Gastroesophageal sphincter (tissue), 4 donors: ENCODE results near the gene CCDC124. TPM values are rescaled to one million over a fixed set of nuclear protein-coding genes. Genes with fewer than 3 reads are reported as not detected.

Experiments
- ATAC-seq: fragments of 150-250 bp; one replicate; pipeline ENCODE4 v1.9.1; 2016; ENCODE audit warnings: mild to moderate bottlenecking, moderate library complexity
- H3K27ac ChIP-seq, 4 donors: fragments of 200-600 bp; sonication (generic) in 3 of 4; 1 replicate in 3 of 4; 2 replicates in 1 of 4; pipeline ENCODE4 v1.5.1; 2016 to 2019
- H3K27me3 ChIP-seq: fragments of 200-600 bp; sonication (generic); one replicate; pipeline ENCODE4 v1.5.1; 2019
- H3K36me3 ChIP-seq, 2 donors: fragments of 200-600 bp; sonication (generic); one replicate each; pipeline ENCODE4 v1.5.1; 2019; ENCODE audit warnings: control low read depth in 1 of 2
- H3K4me1 ChIP-seq, 3 donors: fragments of 200-600 bp; sonication (generic); 1 replicate in 2 of 3; 2 replicates in 1 of 3; pipeline ENCODE4 v1.5.1; 2016 to 2019; ENCODE audit warnings: control low read depth in 2 of 3
- H3K4me3 ChIP-seq, 2 donors: fragments of 200-600 bp; sonication (generic); one replicate each; pipeline ENCODE4 v1.5.1; 2019; ENCODE audit warnings: mild to moderate bottlenecking in 1 of 2, moderate library complexity in 1 of 2
- H3K9me3 ChIP-seq, 3 donors: fragments of 200-600 bp; sonication (generic); one replicate each; pipeline ENCODE4 v1.5.1; 2017 to 2019; ENCODE audit warnings: control low read depth in 2 of 3
- CTCF ChIP-seq, 4 experiments: fragments of 200-600 bp in 2 of 4; fragments of 450-650 bp in 2 of 4; sonication (generic) in 1 of 4; IDR thresholded peaks; one replicate each; pipeline ENCODE4 v1.5.1; 2017 to 2019; ENCODE audit warnings: antibody characterized with exemption in 4 of 4, mild to moderate bottlenecking in 2 of 4, moderate library complexity in 2 of 4
- EP300 ChIP-seq: sonication (generic); formaldehyde crosslinking; IDR thresholded peaks from one replicate; pipeline ENCODE4 v1.6.1; 2017; ENCODE audit warnings: antibody characterized with exemption, mild to moderate bottlenecking
- POLR2A ChIP-seq, 2 donors: fragments of 450-650 bp; IDR thresholded peaks; one replicate each; pipeline ENCODE4 v1.6.1; 2017; ENCODE audit warnings: antibody characterized with exemption in 2 of 2, mild to moderate bottlenecking in 2 of 2, moderate library complexity in 1 of 2
- POLR2AphosphoS5 ChIP-seq: sonication (generic); formaldehyde crosslinking; IDR thresholded peaks from one replicate; pipeline ENCODE4 v1.6.1; 2017; ENCODE audit warnings: antibody characterized with exemption
- WGBS, 2 donors: methylation state at CpG; one replicate each; pipeline ENCODE4 v1.1.5; 2018; ENCODE audit warnings: low coverage in 1 of 2; 5-methylcytosine and 5-hydroxymethylcytosine counted together
- total RNA-seq, 4 donors: library from RNA; depleted of rRNA; stranded (reverse); fragments of >200 nt; gene quantifications; one replicate each; pipeline ENCODE4 v1.1.0, GENCODE V29; 2016

Gene CCDC124
- total RNA-seq, 4 donors from 2014 or later: 48.1 to 75.9 (median 56.6) TPM

GRCh38 chr19:17893766-17894165, 39.0 kb upstream of the CCDC124 start:
- WGBS, 2 donors: 81 to 83% methylated on average over 3 to 5 of the region's 9 CpGs
- Histone ChIP-seq H3K9me3 (no peaks in the 10 kb centered on the region), H3K4me3 (no peak overlapping the region), H3K4me1 (no peaks in the 10 kb centered on the region), H3K27ac (no peak overlapping the region), H3K27me3 (peaks cover 96% of the 10 kb centered on the region), H3K36me3 (no peaks in the 10 kb centered on the region)
- ATAC-seq: no peak
- no peak for TF ChIP-seq EP300
- no peak for TF ChIP-seq CTCF (IDR thresholded peaks at IDR 0.05)
- no peak for TF ChIP-seq POLR2AphosphoS5
- TF ChIP-seq POLR2A (IDR thresholded peaks at IDR 0.05): no peak

GRCh38 chr19:17902701-17903100, 30.1 kb upstream of the CCDC124 start:
- Histone ChIP-seq H3K9me3 (peaks cover 0 to 5% (median 0%) of the 10 kb centered on the region in 3 donors), H3K36me3 (no peaks in the 10 kb centered on the region), H3K4me3 (no peak overlapping the region), H3K27me3 (peaks cover 61% of the 10 kb centered on the region), H3K27ac (no peak overlapping the region), H3K4me1 (no peaks in the 10 kb centered on the region)
- no peak for TF ChIP-seq POLR2AphosphoS5
- TF ChIP-seq CTCF (IDR thresholded peaks at IDR 0.05): no peak
- TF ChIP-seq POLR2A (IDR thresholded peaks at IDR 0.05): no peak
- TF ChIP-seq EP300: no peak
- ATAC-seq: no peak
- 51 to 65% methylated on average over 3 of the region's 6 CpGs for WGBS, 2 donors

GRCh38 chr19:17908244-17908643, 24.6 kb upstream of the CCDC124 start:
- Histone ChIP-seq H3K27ac (no peak overlapping the region), H3K9me3 (peaks cover 0 to 31% (median 0%) of the 10 kb centered on the region in 3 donors), H3K36me3 (no peaks in the 10 kb centered on the region), H3K4me1 (no peaks in the 10 kb centered on the region), H3K4me3 (no peak overlapping the region), H3K27me3 (peaks cover 65% of the 10 kb centered on the region)
- WGBS, 2 donors: 97% methylated on average over 3 of the region's 3 CpGs; no CpG with 5 or more reads in 1 of the 2 donors
- TF ChIP-seq CTCF (IDR thresholded peaks at IDR 0.05): no peak
- no peak for ATAC-seq

GRCh38 chr19:17909003-17909732, 23.6 kb upstream of the CCDC124 start:
- no peak for TF ChIP-seq CTCF (IDR thresholded peaks at IDR 0.05)
- TF ChIP-seq POLR2A (IDR thresholded peaks at IDR 0.05): no peak
- TF ChIP-seq EP300: no peak
- no peak for TF ChIP-seq POLR2AphosphoS5
- H3K27ac ChIP-seq: no peak overlapping the region
- H3K9me3 ChIP-seq: peaks cover 0 to 40% (median 0%) of the 10 kb centered on the region in 3 donors
- 52 to 56% methylated on average over 2 to 5 of the region's 7 CpGs for WGBS, 2 donors
- peaks cover 66% of the 10 kb centered on the region for H3K27me3 ChIP-seq
- H3K36me3 ChIP-seq: no peaks in the 10 kb centered on the region
- H3K4me1 ChIP-seq: no peaks in the 10 kb centered on the region
- no peak for ATAC-seq
- no peak overlapping the region for H3K4me3 ChIP-seq

GRCh38 chr19:17910791-17911360, 21.9 kb upstream of the CCDC124 start:
- TF ChIP-seq CTCF (IDR thresholded peaks at IDR 0.05) (no peak), EP300 (no peak), POLR2AphosphoS5 (no peak), POLR2A (IDR thresholded peaks at IDR 0.05) (no peak)
- H3K4me1 ChIP-seq: no peaks in the 10 kb centered on the region
- WGBS, 2 donors: 69 to 83% methylated on average over 4 to 10 of the region's 11 CpGs
- peaks cover 68% of the 10 kb centered on the region for H3K27me3 ChIP-seq
- H3K4me3 ChIP-seq: no peak overlapping the region
- H3K36me3 ChIP-seq: no peaks in the 10 kb centered on the region
- H3K27ac ChIP-seq: no peak overlapping the region
- no peak for ATAC-seq
- peaks cover 0 to 42% (median 0%) of the 10 kb centered on the region in 3 donors for H3K9me3 ChIP-seq
